Endothelial cell (in vitro differentiated cells): ENCODE results near the gene HYAL4. TPM values are rescaled to one million over a fixed set of nuclear protein-coding genes. Genes with fewer than 3 reads are reported as not detected.
"Not testable (repeated sequence)": the region's sequence is repeated elsewhere in the genome, so short reads cannot be mapped to it uniquely, and the experiment has no call there.

ENCODE experiments used
- DNase-seq: peaks from one replicate; pipeline ENCODE4 v3.0.0; 2021; ENCODE audit warnings: low spot score
- H3K27ac Mint-ChIP-seq: one replicate; pipeline ENCODE4 v1.8.0; 2021; ENCODE audit warnings: mixed read lengths, inconsistent platforms; ENCODE audit not compliant: unreplicated experiment
- H3K27me3 Mint-ChIP-seq: one replicate; pipeline ENCODE4 v1.8.0; 2021; ENCODE audit warnings: mild to moderate bottlenecking, moderate library complexity, mixed read lengths, inconsistent platforms; ENCODE audit not compliant: unreplicated experiment
- H3K36me3 Mint-ChIP-seq: one replicate; pipeline ENCODE4 v1.8.0; 2021; ENCODE audit warnings: mild to moderate bottlenecking, low read depth, mixed read lengths, inconsistent platforms; ENCODE audit not compliant: unreplicated experiment
- H3K4me1 Mint-ChIP-seq: one replicate; pipeline ENCODE4 v1.8.0; 2021; ENCODE audit warnings: mild to moderate bottlenecking, mixed read lengths, inconsistent platforms; ENCODE audit not compliant: unreplicated experiment
- H3K4me3 Mint-ChIP-seq: one replicate; pipeline ENCODE4 v1.8.0; 2021; ENCODE audit warnings: mild to moderate bottlenecking, mixed read lengths, inconsistent platforms; ENCODE audit not compliant: unreplicated experiment
- H3K9me3 Mint-ChIP-seq: one replicate; pipeline ENCODE4 v1.8.0; 2021; ENCODE audit warnings: mixed read lengths, inconsistent platforms; ENCODE audit not compliant: unreplicated experiment
- CTCF ChIP-seq: fragments of 200-600 bp; sonication (generic); IDR thresholded peaks from one replicate; pipeline ENCODE4 v1.5.0; 2021; ENCODE audit warnings: antibody characterized with exemption; ENCODE audit not compliant: unreplicated experiment
- total RNA-seq: library from RNA; stranded (reverse); fragmentation: NEBNext Ultra II Directional; extraction: Animal tissue kit (Norgen Biotek cat#: 25700); gene quantifications from one replicate; pipeline ENCODE4 v1.2.1, GENCODE V29; 2021; ENCODE audit not compliant: unreplicated experiment

Gene HYAL4
- total RNA-seq, 1 donor from 2014 or later: 3.1 TPM

DNA sequence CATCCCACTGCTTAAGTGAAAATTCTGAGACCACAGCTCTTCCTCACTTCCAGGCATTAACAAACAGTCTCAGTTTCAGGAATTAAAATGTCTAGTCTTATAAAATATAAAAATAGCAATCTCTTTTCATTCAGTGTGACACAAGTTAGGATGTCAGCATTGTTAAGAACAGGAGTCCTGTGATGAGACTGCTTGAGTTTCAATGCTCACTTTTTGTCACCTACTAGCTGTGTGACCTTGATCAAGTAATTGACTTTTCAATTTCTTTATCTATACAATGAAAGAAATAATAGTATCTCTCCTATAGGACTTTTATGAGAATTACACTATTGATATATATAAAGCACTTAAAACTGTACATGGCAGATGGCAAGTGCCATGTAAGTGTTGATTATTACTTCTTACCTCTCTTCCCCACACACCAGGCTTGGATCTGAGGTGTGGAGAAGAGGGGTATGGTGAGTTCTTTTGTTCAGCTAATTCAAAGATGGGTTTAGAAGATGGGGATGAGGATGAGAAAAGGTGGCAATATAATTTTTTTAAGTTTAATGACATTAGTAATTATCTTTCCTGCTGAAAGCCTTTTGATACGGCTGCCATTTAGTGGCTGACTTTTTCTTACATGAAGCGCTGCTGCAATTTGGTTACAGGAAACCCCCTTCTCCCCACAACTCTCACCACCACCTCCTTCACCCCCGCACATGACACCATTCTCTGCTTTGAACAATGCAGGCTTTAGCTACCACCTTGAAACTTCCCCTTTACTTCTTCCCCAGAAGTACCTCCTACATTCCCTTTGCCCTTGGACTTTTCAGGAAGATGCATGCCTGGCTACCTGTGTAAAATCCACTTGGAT is 20.8 kb upstream of the HYAL4 start:
- peaks cover 2% of the 10 kb centered on the region for H3K27me3 Mint-ChIP-seq
- H3K27ac Mint-ChIP-seq: no peak overlapping the region
- H3K36me3 Mint-ChIP-seq: no peaks in the 10 kb centered on the region
- DNase-seq: no peak
- no peaks in the 10 kb centered on the region for H3K4me1 Mint-ChIP-seq
- no peak for TF ChIP-seq CTCF
- no peaks in the 10 kb centered on the region for H3K9me3 Mint-ChIP-seq
- no peak overlapping the region for H3K4me3 Mint-ChIP-seq

DNA sequence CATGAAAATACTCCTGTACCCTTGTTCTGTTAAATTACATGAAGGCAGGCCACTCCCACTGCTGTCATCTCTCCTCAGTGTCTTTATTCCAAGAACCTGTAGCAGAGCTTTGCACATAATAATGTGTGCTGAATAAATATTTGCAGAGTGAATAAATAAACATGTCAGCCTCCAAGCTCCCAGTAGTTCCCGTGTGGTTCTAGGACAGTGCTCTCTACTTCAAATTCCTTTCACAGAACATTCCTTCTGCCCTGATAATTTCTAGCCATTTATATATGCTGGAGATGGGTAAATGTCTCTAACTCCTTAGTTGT is 20.3 kb upstream of the HYAL4 start:
- no peaks in the 10 kb centered on the region for H3K9me3 Mint-ChIP-seq
- no peak overlapping the region for H3K4me3 Mint-ChIP-seq
- no peaks in the 10 kb centered on the region for H3K4me1 Mint-ChIP-seq
- no peak overlapping the region for H3K27ac Mint-ChIP-seq
- H3K36me3 Mint-ChIP-seq: no peaks in the 10 kb centered on the region
- no peak for TF ChIP-seq CTCF
- DNase-seq: no peak
- peaks cover 2% of the 10 kb centered on the region for H3K27me3 Mint-ChIP-seq

GRCh38 chr7:123828805-123829204 is 16.2 kb upstream of the HYAL4 start:
- no peak for DNase-seq
- Mint-ChIP-seq H3K27ac (no peak overlapping the region), H3K4me3 (no peak overlapping the region), H3K4me1 (no peaks in the 10 kb centered on the region), H3K27me3 (peaks cover 2% of the 10 kb centered on the region), H3K9me3 (no peaks in the 10 kb centered on the region), H3K36me3 (no peaks in the 10 kb centered on the region)
- no peak for TF ChIP-seq CTCF

DNA sequence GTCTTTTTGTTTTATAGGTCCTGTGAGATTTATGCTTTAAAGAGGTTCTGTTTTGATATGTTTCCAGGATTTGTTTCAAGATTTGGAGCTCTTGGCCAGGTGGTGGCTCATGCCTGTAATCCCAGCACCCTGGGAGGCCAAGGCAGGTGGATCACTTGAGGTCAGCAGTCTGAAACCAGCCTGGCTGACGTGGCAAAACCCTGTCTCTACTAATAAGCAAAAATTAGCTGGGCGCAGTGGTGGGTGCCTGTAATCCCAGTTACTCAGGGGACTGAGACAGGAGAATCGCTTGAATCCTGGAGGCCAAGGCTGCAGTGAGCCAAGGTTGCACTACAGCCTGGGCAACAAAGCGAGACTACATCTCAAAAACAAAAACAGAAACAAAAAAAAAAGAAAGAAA is 8.3 kb upstream of the HYAL4 start:
- no peak for DNase-seq
- Mint-ChIP-seq H3K4me1 (no peaks in the 10 kb centered on the region), H3K9me3 (no peaks in the 10 kb centered on the region), H3K27ac (no peak overlapping the region), H3K4me3 (no peak overlapping the region), H3K36me3 (no peaks in the 10 kb centered on the region), H3K27me3 (no peaks in the 10 kb centered on the region)
- TF ChIP-seq CTCF: no peak

- not testable (repeated sequence) for DNase-seq, H3K36me3 Mint-ChIP-seq, H3K27ac Mint-ChIP-seq, H3K9me3 Mint-ChIP-seq, H3K4me1 Mint-ChIP-seq, H3K4me3 Mint-ChIP-seq, H3K27me3 Mint-ChIP-seq
These were observed 5.9 kb upstream of the HYAL4 start for GRCh38 chr7:123839106-123839505.

DNA sequence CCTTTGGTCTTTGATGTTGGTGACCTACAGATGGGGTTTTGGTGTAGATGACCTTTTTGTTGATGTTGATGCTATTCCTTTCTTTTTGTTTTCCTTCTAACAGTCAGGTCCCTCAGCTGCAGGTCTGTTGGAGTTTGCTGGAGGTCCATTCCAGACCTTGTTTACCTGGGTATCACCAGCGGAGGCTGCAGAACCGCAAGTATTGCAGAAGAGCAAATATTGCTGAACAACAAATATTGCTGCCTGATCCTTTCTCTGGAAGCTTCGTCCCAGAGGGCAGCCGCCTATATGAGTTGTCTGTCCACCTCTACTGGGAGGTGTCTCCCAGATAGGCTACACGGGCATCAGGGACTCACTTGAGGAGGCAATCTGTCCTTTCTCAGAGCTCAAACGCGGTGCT is 827 bp upstream of the HYAL4 start:
- DNase-seq, H3K27me3 Mint-ChIP-seq, H3K4me3 Mint-ChIP-seq, H3K27ac Mint-ChIP-seq, H3K9me3 Mint-ChIP-seq, H3K36me3 Mint-ChIP-seq: not testable (repeated sequence)
- peaks cover 20% of the 10 kb centered on the region for H3K4me1 Mint-ChIP-seq
